Sigmoid colon (tissue), 7 donors: ENCODE results near the gene GAREM2. TPM values are rescaled to one million over a fixed set of nuclear protein-coding genes. Genes with fewer than 3 reads are reported as not detected.

ENCODE experiments used
- DNase-seq: peaks from one replicate; pipeline ENCODE4 v3.0.0-alpha.2; 2019
- H3K27ac ChIP-seq, 4 donors: fragments of 200-600 bp; sonication (generic); one replicate each; pipeline ENCODE4 v1.5.1; 2016 to 2019; ENCODE audit warnings: mild to moderate bottlenecking in 1 of 4
- H3K27me3 ChIP-seq, 3 donors: fragments of 200-600 bp; sonication (generic); one replicate each; pipeline ENCODE4 v1.5.1; 2019; ENCODE audit warnings: mild to moderate bottlenecking in 1 of 3
- H3K36me3 ChIP-seq, 4 donors: fragments of 200-600 bp; sonication (generic); one replicate each; pipeline ENCODE4 v1.5.1; 2016 to 2019
- H3K4me1 ChIP-seq, 4 donors: fragments of 200-600 bp; sonication (generic); one replicate each; pipeline ENCODE4 v1.5.1; 2017 to 2019
- H3K4me3 ChIP-seq, 4 donors: fragments of 200-600 bp; sonication (generic); one replicate each; pipeline ENCODE4 v1.5.1; 2017 to 2019; ENCODE audit warnings: mild to moderate bottlenecking in 2 of 4, moderate library complexity in 1 of 4
- H3K9me3 ChIP-seq, 4 donors: fragments of 200-600 bp in 3 of 4; sonication (generic) in 3 of 4; one replicate each; pipeline versions ENCODE4 v1.5.1 to v1.6.1; 2013 to 2019
- EP300 ChIP-seq, 4 donors: sonication (generic); formaldehyde crosslinking; IDR thresholded peaks; one replicate each; pipeline ENCODE4 v1.6.1; 2017; ENCODE audit warnings: antibody characterized with exemption in 4 of 4
- POLR2A ChIP-seq, 2 donors: fragments of 450-650 bp; IDR thresholded peaks; one replicate each; pipeline ENCODE4 v1.6.1; 2016; ENCODE audit warnings: antibody characterized with exemption in 2 of 2, mild to moderate bottlenecking in 2 of 2, moderate library complexity in 2 of 2
- POLR2AphosphoS5 ChIP-seq, 4 donors: sonication (generic); formaldehyde crosslinking; IDR thresholded peaks; one replicate each; pipeline ENCODE4 v1.6.1; 2017; ENCODE audit warnings: antibody characterized with exemption in 4 of 4
- WGBS, 2 donors: extraction: QIAGEN DNeasy Blood & Tissue Kit; methylation state at CpG; one replicate each; pipeline ENCODE4 v1.1.7; 2013; 5-methylcytosine and 5-hydroxymethylcytosine counted together
- intact Hi-C: fragments of 100-400 bp; cut with DNase I; formaldehyde crosslinking; loops from one replicate; pipeline ENCODE4 v1.15.1; 2023
- polyA plus RNA-seq, 3 donors: library from polyadenylated mRNA; stranded (reverse); fragments of 200-250 nt; gene quantifications; one replicate each; pipeline ENCODE4 v1.2.3, GENCODE V29; 2013
- total RNA-seq, 4 donors: library from RNA; depleted of rRNA; stranded (reverse); fragments of >200 nt; gene quantifications; one replicate each; pipeline ENCODE4 v1.1.0, GENCODE V29; 2016
- TF ChIP-seq, protein P1 (sequence below), 4 experiments: fragments of 450-650 bp in 3 of 4; fragments of 200-600 bp in 1 of 4; IDR thresholded peaks; one replicate each; pipeline ENCODE4 v1.5.1; 2016 to 2019; ENCODE audit warnings: antibody characterized with exemption in 4 of 4, mild to moderate bottlenecking in 3 of 4, moderate library complexity in 2 of 4
- donor health status: healthy with polysubstance abuse.
- donor health status: Bipolar disorder and iron deficiency.
- donor health status: healthy.

The GAREM2 gene
- total and polyA plus RNA-seq, 7 donors, result 1.1 to 11.6 (median 2.4) TPM

DNA sequence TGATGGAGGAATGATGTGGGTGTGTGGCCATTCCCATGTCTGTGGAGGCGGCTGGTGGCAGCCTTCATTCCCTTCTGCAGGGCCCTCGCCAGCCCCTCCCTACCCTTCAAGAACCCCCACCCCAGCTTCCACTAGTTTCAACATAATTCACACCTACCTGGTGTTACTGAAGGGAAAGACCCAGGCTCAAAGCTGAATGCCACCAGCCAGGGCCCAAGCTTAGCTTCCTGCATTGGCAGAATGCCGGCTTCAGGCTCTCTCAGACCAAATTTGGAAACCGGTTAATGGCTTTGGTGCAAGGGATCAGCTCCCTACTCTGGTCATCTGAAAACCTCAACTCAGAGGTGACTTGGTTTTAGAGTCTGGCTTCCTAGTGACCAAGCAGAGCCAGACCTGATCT, 16.9 kb downstream of the GAREM2 start:
- intact Hi-C loops, result no loop called here
- no peak for TF ChIP-seq POLR2AphosphoS5 (IDR thresholded peaks at IDR 0.05)
- no peak for TF ChIP-seq EP300 (IDR thresholded peaks at IDR 0.05)
- no peak for TF ChIP-seq POLR2A (IDR thresholded peaks at IDR 0.05)
- TF ChIP-seq, protein P1, sequence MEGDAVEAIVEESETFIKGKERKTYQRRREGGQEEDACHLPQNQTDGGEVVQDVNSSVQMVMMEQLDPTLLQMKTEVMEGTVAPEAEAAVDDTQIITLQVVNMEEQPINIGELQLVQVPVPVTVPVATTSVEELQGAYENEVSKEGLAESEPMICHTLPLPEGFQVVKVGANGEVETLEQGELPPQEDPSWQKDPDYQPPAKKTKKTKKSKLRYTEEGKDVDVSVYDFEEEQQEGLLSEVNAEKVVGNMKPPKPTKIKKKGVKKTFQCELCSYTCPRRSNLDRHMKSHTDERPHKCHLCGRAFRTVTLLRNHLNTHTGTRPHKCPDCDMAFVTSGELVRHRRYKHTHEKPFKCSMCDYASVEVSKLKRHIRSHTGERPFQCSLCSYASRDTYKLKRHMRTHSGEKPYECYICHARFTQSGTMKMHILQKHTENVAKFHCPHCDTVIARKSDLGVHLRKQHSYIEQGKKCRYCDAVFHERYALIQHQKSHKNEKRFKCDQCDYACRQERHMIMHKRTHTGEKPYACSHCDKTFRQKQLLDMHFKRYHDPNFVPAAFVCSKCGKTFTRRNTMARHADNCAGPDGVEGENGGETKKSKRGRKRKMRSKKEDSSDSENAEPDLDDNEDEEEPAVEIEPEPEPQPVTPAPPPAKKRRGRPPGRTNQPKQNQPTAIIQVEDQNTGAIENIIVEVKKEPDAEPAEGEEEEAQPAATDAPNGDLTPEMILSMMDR (IDR thresholded peaks at IDR 0.05), result no peak
- H3K4me1 ChIP-seq, result peaks cover 0 to 8% (median 5%) of the 10 kb centered on the region in 4 donors
- 91% methylated on average over 4 of the region's 4 CpGs for WGBS, 2 donors
- H3K4me3 ChIP-seq, result no peak overlapping the region
- DNase-seq, result no peak
- H3K27me3 ChIP-seq, result no peaks in the 10 kb centered on the region
- no peaks in the 10 kb centered on the region for H3K9me3 ChIP-seq
- H3K36me3 ChIP-seq, result peaks cover 13 to 49% (median 21%) of the 10 kb centered on the region in 4 donors
- peak overlapping the region in 1 of 4 donors; percentile 10 for H3K27ac ChIP-seq

DNA sequence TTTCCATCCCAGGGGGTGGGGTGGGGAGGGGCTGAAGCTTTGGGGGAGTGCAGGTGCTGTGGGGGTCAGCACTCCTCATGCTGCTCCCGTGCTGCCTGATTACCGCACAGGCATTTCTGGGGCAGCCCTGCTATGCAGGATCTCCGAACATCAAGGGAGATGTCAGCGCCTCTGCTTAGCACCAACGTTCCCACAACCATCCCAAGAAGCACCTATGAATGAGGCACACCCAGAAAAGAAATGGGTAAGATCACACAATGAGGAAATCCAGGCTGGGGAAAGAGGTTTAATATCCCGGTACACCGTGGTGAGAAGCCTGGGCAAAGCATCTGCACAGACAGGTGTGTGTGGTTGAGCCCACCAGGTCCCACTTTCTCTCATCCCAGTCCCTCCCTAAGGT, 17.5 kb downstream of the GAREM2 start:
- 82 to 86% methylated on average over 7 of the region's 7 CpGs for WGBS, 2 donors
- Histone ChIP-seq H3K27ac (peak overlapping the region in 1 of 4 donors; percentile 10), H3K4me1 (peaks cover 0 to 6% (median 2%) of the 10 kb centered on the region in 4 donors), H3K9me3 (no peaks in the 10 kb centered on the region), H3K4me3 (no peak overlapping the region), H3K36me3 (peaks cover 13 to 55% (median 24%) of the 10 kb centered on the region in 4 donors), H3K27me3 (no peaks in the 10 kb centered on the region)
- intact Hi-C loops, result no loop called here
- peak; percentile 54 for DNase-seq
- TF ChIP-seq POLR2AphosphoS5 (IDR thresholded peaks at IDR 0.05) (no peak), POLR2A (IDR thresholded peaks at IDR 0.05) (no peak), EP300 (IDR thresholded peaks at IDR 0.05) (no peak)
- TF ChIP-seq, protein P1 (IDR thresholded peaks at IDR 0.05), result no peak

DNA sequence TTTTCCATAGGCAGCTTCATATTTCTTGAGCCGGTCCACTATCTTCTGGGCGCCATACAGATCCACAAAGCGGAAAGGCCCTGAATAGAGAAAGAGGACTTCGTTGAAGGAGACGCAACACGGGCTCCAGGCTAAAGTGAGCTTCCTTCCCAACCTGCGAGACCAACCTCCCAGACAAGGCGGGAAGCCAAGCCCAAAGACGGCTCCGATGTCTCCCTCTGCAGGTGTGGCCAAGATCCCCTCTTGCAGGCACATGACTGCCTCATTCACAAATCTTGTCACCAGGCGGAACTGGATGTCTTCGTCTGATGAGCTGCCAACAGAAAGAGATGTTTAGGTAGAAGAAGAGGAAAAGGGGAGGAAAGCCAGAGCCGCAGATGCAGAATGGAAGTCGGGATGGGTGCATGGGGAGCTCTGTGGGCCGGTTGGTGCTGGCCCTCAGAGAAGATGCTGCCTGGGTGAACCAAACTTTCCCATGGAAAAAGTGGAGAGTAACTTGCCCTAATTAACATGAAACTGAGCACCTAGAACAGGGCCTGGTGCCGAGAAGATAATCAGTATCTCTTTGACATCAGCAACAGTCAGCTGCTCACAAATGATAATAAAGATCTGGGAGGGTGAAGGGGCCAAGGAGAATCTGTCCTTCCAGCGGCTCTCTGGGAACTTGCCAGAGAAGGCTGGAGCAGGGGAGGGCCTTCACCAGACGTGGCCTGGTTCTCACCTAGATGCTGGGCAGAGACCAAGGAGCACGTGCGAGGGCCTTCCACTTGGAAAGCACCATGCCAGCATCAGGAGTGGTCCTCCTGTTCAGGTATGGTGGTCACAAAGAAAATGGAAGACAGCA, 18.6 kb downstream of the GAREM2 start:
- Histone ChIP-seq H3K27me3 (no peaks in the 10 kb centered on the region), H3K4me3 (no peak overlapping the region), H3K9me3 (no peaks in the 10 kb centered on the region), H3K4me1 (no peaks in the 10 kb centered on the region), H3K27ac (no peak overlapping the region), H3K36me3 (peaks cover 14 to 67% (median 25%) of the 10 kb centered on the region in 4 donors)
- DNase-seq, result peak; percentile 62
- TF ChIP-seq POLR2A (IDR thresholded peaks at IDR 0.05), result no peak
- TF ChIP-seq, protein P1 (IDR thresholded peaks at IDR 0.05), result no peak
- TF ChIP-seq EP300 (IDR thresholded peaks at IDR 0.05), result no peak
- no peak for TF ChIP-seq POLR2AphosphoS5 (IDR thresholded peaks at IDR 0.05)
- intact Hi-C loops, result no loop called here
- 84 to 91% methylated on average over 20 of the region's 20 CpGs for WGBS, 2 donors

DNA sequence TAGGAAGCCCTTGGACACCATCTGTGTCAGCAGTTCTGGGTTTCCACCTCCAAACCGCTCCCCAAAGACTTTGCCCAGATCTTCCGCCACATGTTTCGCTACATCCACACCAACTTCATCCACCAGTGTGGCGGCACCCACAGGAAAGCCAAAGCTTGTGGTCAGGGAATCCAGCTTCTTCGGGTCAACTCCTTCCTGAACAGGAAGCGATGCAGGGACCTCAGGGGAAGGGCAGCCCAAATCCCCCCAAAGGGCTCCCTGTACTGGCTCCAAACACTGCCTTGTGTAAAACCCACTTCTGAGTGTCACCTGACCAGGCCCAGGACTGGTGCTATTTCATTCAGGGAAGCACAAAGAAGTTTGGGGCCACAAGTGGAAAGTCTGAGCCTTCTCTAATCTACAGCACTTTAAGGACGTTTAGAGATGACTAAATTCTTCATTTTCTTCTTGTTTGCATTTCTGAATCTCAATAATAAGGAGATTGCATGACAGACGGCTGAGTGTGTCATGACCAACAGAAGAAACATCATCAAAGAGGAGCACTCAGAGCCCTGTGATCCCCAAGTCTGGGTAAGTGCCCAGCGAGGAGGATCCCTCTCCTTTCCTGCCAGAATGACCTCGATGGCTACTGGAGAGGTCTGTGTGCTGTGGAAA, 20.8 kb downstream of the GAREM2 start:
- WGBS, 2 donors, result 89 to 93% methylated on average over 10 of the region's 10 CpGs
- intact Hi-C loops, result no loop called here
- Histone ChIP-seq H3K4me3 (no peak overlapping the region), H3K36me3 (peaks cover 24 to 88% (median 41%) of the 10 kb centered on the region in 4 donors), H3K27ac (no peak overlapping the region), H3K4me1 (no peaks in the 10 kb centered on the region), H3K9me3 (no peaks in the 10 kb centered on the region), H3K27me3 (no peaks in the 10 kb centered on the region)
- DNase-seq, result peak; percentile 40
- TF ChIP-seq, protein P1 (IDR thresholded peaks at IDR 0.05), result no peak
- TF ChIP-seq EP300 (IDR thresholded peaks at IDR 0.05) (no peak), POLR2AphosphoS5 (IDR thresholded peaks at IDR 0.05) (no peak), POLR2A (IDR thresholded peaks at IDR 0.05) (no peak)
